GM06990 (cell line): ENCODE measurements around the gene WNT3.
A peak's percentile ranks its signal among the peaks of the same experiment; 100 is the strongest.

Experiments used
- DNase-seq: peaks from one replicate; pipeline ENCODE4 v3.0.0-alpha.2; 2011; ENCODE audit not compliant: insufficient read length; ENCODE audit errors: extremely low read depth
- H3K27me3 ChIP-seq: replicated peaks from 2 replicates; pipeline ENCODE4 v1.6.0; 2011; ENCODE audit warnings: low read length; ENCODE audit not compliant: control insufficient read depth, insufficient read depth
- H3K36me3 ChIP-seq: 2 replicates; pipeline ENCODE4 v1.5.1; 2011; ENCODE audit warnings: low read length; ENCODE audit not compliant: control insufficient read depth, insufficient read depth
- H3K4me3 ChIP-seq: replicated peaks from 2 replicates; pipeline ENCODE4 v1.5.1; 2011; ENCODE audit warnings: low read depth, mild to moderate bottlenecking, control low read depth, low read length
- CTCF ChIP-seq: IDR thresholded peaks from 2 replicates; pipeline ENCODE4 v1.5.1; 2011; ENCODE audit warnings: low read length, control low read depth, mild to moderate bottlenecking, inconsistent platforms; ENCODE audit not compliant: insufficient read depth, poor library complexity, severe bottlenecking

The WNT3 gene

GRCh38 chr17:46772475-46773220 lies 45.8 kb downstream of the WNT3 start:
- no peak for TF ChIP-seq CTCF
- Histone ChIP-seq H3K36me3 (no peaks in the 10 kb centered on the region), H3K4me3 (peak overlapping the region; percentile 1; the same call in 1 of the 2 replicates), H3K27me3 (peaks cover 1% of the 10 kb centered on the region; the same call in 1 of the 2 replicates)
- DNase-seq, result no peak

GRCh38 chr17:46771561-46772474 lies 46.7 kb downstream of the WNT3 start:
- Histone ChIP-seq H3K27me3 (peaks cover 1% of the 10 kb centered on the region; the same call in 1 of the 2 replicates), H3K36me3 (no peaks in the 10 kb centered on the region), H3K4me3 (peak overlapping the region; percentile 55)
- DNase-seq, result no peak
- TF ChIP-seq CTCF, result no peak

- no peak for TF ChIP-seq CTCF
- Histone ChIP-seq H3K4me3 (peak overlapping the region; percentile 33), H3K27me3 (peaks cover 1% of the 10 kb centered on the region; the same call in 1 of the 2 replicates), H3K36me3 (no peaks in the 10 kb centered on the region)
- DNase-seq, result no peak
These were observed 47.5 kb downstream of the WNT3 start for GRCh38 chr17:46770818-46771560.

- no peak for DNase-seq
- H3K4me3 ChIP-seq, result no peak overlapping the region
- H3K27me3 ChIP-seq, result peaks cover 1% of the 10 kb centered on the region; the same call in 1 of the 2 replicates
- no peak for TF ChIP-seq CTCF
- H3K36me3 ChIP-seq, result no peaks in the 10 kb centered on the region
These were observed 48.1 kb downstream of the WNT3 start for GRCh38 chr17:46770439-46770817.
